Esophagus squamous epithelium (tissue), 4 donors: ENCODE data around the gene BMPER.

Experiments
- CTCF ChIP-seq, 6 experiments: fragments of 450-650 bp in 4 of 6; fragments of 200-600 bp in 2 of 6; sonication (generic) in 2 of 6; IDR thresholded peaks; one replicate each; pipeline ENCODE4 v1.5.1; 2016 to 2019; ENCODE audit warnings: antibody characterized with exemption in 6 of 6, mild to moderate bottlenecking in 4 of 6, moderate library complexity in 4 of 6
- POLR2A ChIP-seq, 4 donors: fragments of 450-650 bp; IDR thresholded peaks; one replicate each; pipeline ENCODE4 v1.6.1; 2017; ENCODE audit warnings: antibody characterized with exemption in 4 of 4, mild to moderate bottlenecking in 4 of 4, moderate library complexity in 3 of 4

- TF ChIP-seq CTCF (IDR thresholded peaks at IDR 0.05) (no peak), POLR2A (IDR thresholded peaks at IDR 0.05) (no peak)
Observed at GRCh38 chr7:34058801-34059135, 153.4 kb downstream of the BMPER start.
